ENCODE results near the gene CYGB. TPM values are rescaled to one million over a fixed set of nuclear protein-coding genes. Genes with fewer than 3 reads are reported as not detected.

Gene CYGB
- total RNA-seq, 1 donor from 2014 or later, result 55.6 TPM

GRCh38 chr17:76484228-76484725 is 53.2 kb downstream of the CYGB start:
- DNase-seq (ENCODE audit: low spot score), result no peak

DNA sequence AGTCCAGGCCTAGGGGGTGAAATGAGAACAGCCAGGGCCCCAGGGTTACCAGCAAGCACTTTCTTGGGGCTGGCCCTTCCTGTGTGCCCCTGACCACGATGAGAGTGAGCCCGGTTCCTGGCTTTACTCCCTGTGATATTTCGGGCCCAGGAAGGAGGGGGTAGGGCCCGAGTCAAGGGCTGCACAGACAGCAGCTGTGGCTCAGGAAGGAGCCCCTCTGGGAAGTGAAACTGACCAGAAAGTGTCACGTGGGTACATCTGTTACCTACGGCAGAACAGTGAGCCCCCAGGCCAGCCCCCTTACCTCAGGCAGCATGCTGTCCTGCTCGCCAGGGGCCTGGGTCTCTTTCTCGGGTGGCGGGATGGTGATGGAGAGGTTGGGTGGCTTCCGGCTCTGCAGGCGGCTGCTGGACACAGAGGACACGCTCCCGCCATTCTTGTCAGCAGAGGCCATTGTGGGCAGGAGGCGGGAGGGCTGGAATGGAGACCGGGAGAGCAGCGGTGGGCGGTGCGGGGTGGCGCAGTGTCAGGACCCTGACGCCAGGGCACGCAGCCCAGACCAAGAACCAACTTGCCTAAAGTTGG is 56.3 kb downstream of the CYGB start:
- DNase-seq (ENCODE audit: low spot score), result no peak

DNA sequence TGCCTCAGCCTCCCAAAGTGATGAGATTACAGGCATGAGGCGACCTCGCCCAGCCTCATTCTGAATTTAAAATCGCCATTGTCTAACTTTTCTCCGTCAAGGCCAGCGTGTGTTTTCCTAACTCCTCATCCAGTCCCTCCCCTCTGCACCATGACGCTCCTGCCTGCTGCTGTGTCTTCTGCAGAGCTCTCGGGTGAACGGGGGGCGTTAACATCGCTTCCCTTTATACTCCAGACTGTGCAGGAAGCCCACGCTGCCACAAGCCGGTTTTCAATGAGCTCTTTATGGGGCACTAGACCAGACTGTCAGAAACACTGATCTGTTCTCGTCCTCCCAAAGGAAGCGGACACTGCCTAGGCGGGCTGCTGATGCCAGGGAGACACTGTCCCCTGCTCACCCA is 56.9 kb downstream of the CYGB start:
- DNase-seq (ENCODE audit: low spot score), result no peak

GRCh38 chr17:76479515-76480060 is 57.9 kb downstream of the CYGB start:
- DNase-seq (ENCODE audit: low spot score), result no peak

DNA sequence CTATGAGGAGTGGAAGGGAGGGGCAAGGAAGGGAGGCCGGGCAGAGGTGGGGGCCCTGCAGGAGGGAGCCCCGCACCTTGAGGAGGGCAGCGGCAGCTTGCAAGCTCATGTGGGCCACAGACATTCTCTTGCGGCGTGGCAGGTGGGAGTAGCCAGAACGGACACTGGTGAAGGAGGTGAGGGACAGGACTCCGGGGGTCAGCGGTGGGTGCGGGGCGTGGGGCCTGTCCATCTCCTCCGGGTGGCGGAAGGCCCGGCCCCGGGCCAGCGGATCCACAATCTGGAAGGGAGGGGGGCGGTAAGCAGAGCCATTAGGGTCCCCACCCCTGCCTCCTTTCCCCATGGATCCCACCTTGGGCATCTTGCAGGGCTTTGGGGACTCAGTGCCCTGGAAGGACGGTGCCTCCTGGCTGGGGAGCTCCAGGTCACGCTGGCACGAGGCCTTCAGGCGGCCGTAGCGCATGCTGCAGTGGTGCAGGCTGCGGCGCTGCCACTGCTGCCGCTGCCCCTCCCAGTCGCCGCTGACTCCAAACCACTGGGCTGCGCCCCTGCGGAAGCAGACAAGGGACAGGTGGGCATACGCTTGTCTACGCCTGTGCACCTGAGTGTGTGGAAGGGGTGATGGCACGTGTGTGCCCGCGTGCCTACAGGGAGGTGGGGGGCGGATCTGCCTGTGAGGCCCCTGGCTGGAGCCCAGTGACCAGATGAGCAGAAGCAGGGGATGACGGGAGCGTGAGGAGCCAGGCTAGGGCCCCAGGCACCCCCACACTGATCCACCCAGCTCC is 58.6 kb downstream of the CYGB start:
- DNase-seq (ENCODE audit: low spot score), result no peak

DNA sequence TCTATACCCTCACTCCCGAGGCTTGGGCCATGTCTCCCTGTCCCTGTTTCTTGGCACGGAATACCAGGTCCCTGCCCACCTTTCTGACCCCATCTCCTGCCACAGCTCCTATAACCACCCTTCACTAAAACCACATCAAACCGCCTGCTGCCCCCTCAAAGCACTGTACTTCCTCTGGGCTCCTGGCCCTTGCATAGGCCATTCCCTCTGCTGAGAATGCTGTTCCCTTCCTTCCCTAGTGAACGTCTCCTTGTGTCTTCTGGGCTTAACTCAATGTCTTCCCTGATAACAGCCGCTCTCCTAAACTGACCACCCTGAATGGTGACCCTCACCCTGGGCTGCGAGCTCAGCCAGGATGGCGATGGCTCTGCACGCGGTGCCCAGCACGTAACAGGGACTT is 59.4 kb downstream of the CYGB start:
- DNase-seq (ENCODE audit: low spot score), result no peak

GRCh38 chr17:76477576-76477975 is 59.9 kb downstream of the CYGB start:
- no peak for DNase-seq (ENCODE audit: low spot score)

Other genes with a start within 250 kb of the CYGB start
- gene QRICH2, start 229.4 kb downstream of the CYGB start, total RNA-seq, result 1.3 TPM
- 38.2 TPM for gene PRPSAP1, start 183.8 kb downstream of the CYGB start, total RNA-seq
- 26.5 TPM for gene SPHK1, start 153.1 kb downstream of the CYGB start, total RNA-seq
- 20.4 TPM for gene UBE2O, start 84.6 kb downstream of the CYGB start, total RNA-seq
- not detected for gene AANAT, start 70.1 kb downstream of the CYGB start, total RNA-seq
- gene RHBDF2, start 36.3 kb downstream of the CYGB start, total RNA-seq, result 52.7 TPM
- 5.4 TPM for gene PRCD, start 2.3 kb upstream of the CYGB start, total RNA-seq
- gene ST6GALNAC2, start 48.2 kb upstream of the CYGB start, total RNA-seq, result 5.5 TPM
- 0.93 TPM for gene ST6GALNAC1, start 106.0 kb upstream of the CYGB start, total RNA-seq
- gene MXRA7, start 173.3 kb upstream of the CYGB start, total RNA-seq, result 193 TPM
- 55.3 TPM for gene JMJD6, start 188.9 kb upstream of the CYGB start, total RNA-seq
- gene METTL23, start 189.1 kb upstream of the CYGB start, total RNA-seq, result 32.2 TPM
- gene SRSF2, start 199.6 kb upstream of the CYGB start, total RNA-seq, result 179 TPM
- 23.2 TPM for gene MFSD11, start 200.4 kb upstream of the CYGB start, total RNA-seq

All from mesenteric fat pad (tissue), 1 donor.